Mammary epithelial cell (primary cell): ENCODE results near the gene KCNQ1.

Experiments
- CTCF ChIP-seq, 2 donors: IDR thresholded peaks in 1 of 2; conservative IDR thresholded peaks in 1 of 2; 2 replicates each; pipeline ENCODE4 v1.5.1; 2011 to 2012; ENCODE audit warnings: inconsistent platforms in 2 of 2, low read length in 2 of 2, mild to moderate bottlenecking in 2 of 2, control low read depth in 1 of 2, low read depth in 1 of 2; ENCODE audit not compliant: insufficient read depth in 1 of 2; ENCODE audit errors: extremely low read depth in 1 of 2
- EZH2 ChIP-seq: IDR thresholded peaks from 2 replicates; pipeline ENCODE4 v1.6.1; 2012; ENCODE audit warnings: low read length, inconsistent platforms, borderline replicate concordance

DNA sequence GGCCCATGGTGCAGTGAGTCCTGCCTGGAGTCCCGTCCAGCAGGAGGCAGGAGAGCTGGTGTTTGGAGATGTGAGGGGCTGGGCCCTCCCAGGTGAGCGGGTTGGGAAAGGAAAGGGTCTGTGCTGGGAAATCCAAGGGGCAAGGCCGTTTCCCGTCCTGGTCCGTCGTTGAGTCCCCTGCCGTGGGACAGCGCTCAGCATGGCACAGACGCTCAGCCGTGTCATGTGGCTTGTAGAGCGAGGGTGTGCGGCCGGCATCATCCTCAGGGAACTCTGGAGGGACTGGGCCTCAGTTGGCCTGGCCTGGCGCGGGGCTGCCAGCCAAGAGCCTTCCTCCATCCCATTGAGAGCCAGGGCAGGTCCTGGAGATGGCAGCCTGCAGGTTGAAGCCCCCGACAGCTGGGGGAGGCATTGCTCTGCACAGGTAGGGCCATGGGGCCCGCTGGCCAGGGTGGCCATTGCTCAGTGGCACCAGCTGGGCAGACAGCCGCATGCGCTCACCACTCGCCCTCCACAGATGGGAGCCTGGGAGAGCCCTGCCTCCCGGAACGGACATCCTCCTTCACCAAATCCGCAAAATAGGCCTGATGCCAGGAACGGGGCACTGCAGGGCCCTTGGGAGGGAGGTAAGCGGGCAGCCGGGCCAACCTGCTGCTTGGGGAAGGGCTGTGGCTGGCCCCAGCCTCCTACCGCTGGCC is 28.7 kb downstream of the KCNQ1 start:
- TF ChIP-seq CTCF (conservative IDR thresholded peaks at IDR 0.05 in 1 of 2, IDR thresholded peaks at IDR 0.05 in 1 of 2; ENCODE audit: extremely low read depth in 1 of 2, insufficient read depth in 1 of 2, low read depth in 1 of 2, low read length in 2 of 2) (no peak), EZH2 (no peak)
